K562 (cell line): ENCODE results near the gene ALK. TPM values are rescaled to one million over a fixed set of nuclear protein-coding genes. Genes with fewer than 3 reads are reported as not detected.

Experiments used
- ATAC-seq: fragments of 200-7000 bp; cut with Tn5 transposase; 3 replicates; pipeline ENCODE4 v1.9.1; 2020; ENCODE audit warnings: moderate library complexity
- BruUV-seq: library from RNA; stranded (reverse); fragments of 400-500 nt; replicated peaks from 2 replicates; lab custom pipeline; 2021; lab: Mats Ljungman, UMichigan
- CTCF ChIA-PET: fragments of 300-600 bp; formaldehyde crosslinking; extraction: SDS; loops from one replicate; lab custom pipeline; 2021; ENCODE audit warnings: low intra/inter-chr PET ratio; lab: Yijun Ruan, JAX
- POLR2A ChIA-PET: fragments of 300-600, 350-650 bp; sonication (Branson Sonifier 250); formaldehyde crosslinking; extraction: SDS; loops from one replicate; lab custom pipeline; 2021; ENCODE audit warnings: antibody characterized with exemption, inconsistent platforms; lab: Yijun Ruan, JAX
- DNase-seq, 4 experiments: peaks; one replicate each; pipeline versions ENCODE4 v3.0.0 to v3.0.0-alpha.2; 2011 to 2018; ENCODE audit warnings: low spot score in 3 of 4, mixed read lengths in 3 of 4; ENCODE audit errors: extremely low read depth in 1 of 4
- FAIRE-seq: peaks from 2 replicates; lab custom pipeline; 2011; peaks lifted over from hg19 to GRCh38; lab: Jason Lieb, UNC
- H2AFZ ChIP-seq: 2 replicates; pipeline ENCODE4 v1.6.0; 2011; ENCODE audit warnings: low read depth, low read length, control low read depth, inconsistent platforms
- H3K27ac ChIP-seq: fragments of 200-600 bp; 3 replicates; pipeline ENCODE4 v1.8.0; 2011; ENCODE audit warnings: low read depth, mild to moderate bottlenecking, control low read depth, inconsistent platforms, low read length, moderate library complexity, mixed read lengths; ENCODE audit errors: extremely low read depth
- H3K27me3 ChIP-seq, 2 experiments: fragments of 300-600 bp in 1 of 2; 2 replicates in 1 of 2; 3 replicates in 1 of 2; pipeline versions ENCODE4 v1.6.0 to v1.8.0; 2011; ENCODE audit warnings: inconsistent platforms in 2 of 2, low read length in 2 of 2, mild to moderate bottlenecking in 1 of 2, mixed read lengths in 1 of 2, moderate library complexity in 1 of 2; ENCODE audit not compliant: control insufficient read depth in 2 of 2, insufficient read depth in 2 of 2
- H3K36me3 ChIP-seq: fragments of 300-600 bp; 3 replicates; pipeline ENCODE4 v1.8.0; 2011; ENCODE audit warnings: mild to moderate bottlenecking, low read length, inconsistent platforms; ENCODE audit not compliant: control insufficient read depth, insufficient read depth
- H3K4me1 ChIP-seq, 2 experiments: fragments of 200-600 bp in 1 of 2; replicated peaks in 1 of 2; 2 replicates in 1 of 2; 3 replicates in 1 of 2; pipeline versions ENCODE4 v1.5.1 to v1.8.0; 2011; ENCODE audit warnings: inconsistent platforms in 2 of 2, low read length in 2 of 2, mild to moderate bottlenecking in 1 of 2, mixed read lengths in 1 of 2, moderate library complexity in 1 of 2; ENCODE audit not compliant: control insufficient read depth in 2 of 2, insufficient read depth in 2 of 2
- H3K4me2 ChIP-seq: 2 replicates; pipeline ENCODE4 v1.6.1; 2011; ENCODE audit warnings: low read length, control low read depth, inconsistent platforms, mixed read lengths; ENCODE audit not compliant: insufficient read depth
- H3K4me3 ChIP-seq: fragments of 200-600 bp; sonication (generic), shearing (Covaris generic); 2 replicates; pipeline ENCODE4 v1.5.1; 2016; ENCODE audit warnings: control low read depth, inconsistent platforms
- H3K79me2 ChIP-seq: fragments of 200-600 bp; 3 replicates; pipeline ENCODE4 v1.8.0; 2011; ENCODE audit warnings: low read length, inconsistent platforms; ENCODE audit not compliant: control insufficient read depth, insufficient read depth
- H3K9ac ChIP-seq, 2 experiments: 2 replicates each; pipeline versions ENCODE4 v1.6.0 to v1.6.1; 2011; ENCODE audit warnings: low read depth in 2 of 2, low read length in 2 of 2, control low read depth in 1 of 2, inconsistent platforms in 1 of 2, mild to moderate bottlenecking in 1 of 2, mixed read lengths in 1 of 2; ENCODE audit not compliant: insufficient read depth in 1 of 2
- H3K9me1 ChIP-seq: one replicate; pipeline ENCODE4 v1.6.0; 2011; ENCODE audit warnings: inconsistent platforms, mild to moderate bottlenecking, low read length, moderate library complexity; ENCODE audit not compliant: control insufficient read depth, insufficient read depth
- H3K9me3 ChIP-seq: replicated peaks from 2 replicates; pipeline ENCODE4 v1.5.1; 2011; ENCODE audit warnings: low read depth, low read length, inconsistent platforms; ENCODE audit not compliant: control insufficient read depth, insufficient read depth
- H4K20me1 ChIP-seq: replicated peaks from 2 replicates; pipeline ENCODE4 v1.6.1; 2011; ENCODE audit warnings: low read length, inconsistent platforms, mixed read lengths; ENCODE audit not compliant: control insufficient read depth, insufficient read depth
- DACH1 ChIP-seq: fragments of 450-650 bp; IDR thresholded peaks from 2 replicates; pipeline ENCODE4 v1.6.1; 2018; ENCODE audit not compliant: partially characterized antibody
- JUN ChIP-seq, 2 experiments: sonication (generic) in 1 of 2; formaldehyde crosslinking in 1 of 2; IDR thresholded peaks; 2 replicates each; pipeline versions ENCODE4 v1.6.1 to v1.8.0; 2012 to 2022; ENCODE audit warnings: borderline replicate concordance in 2 of 2, mild to moderate bottlenecking in 2 of 2, improper control_type of control experiment in 1 of 2, low read depth in 1 of 2, low read length in 1 of 2, missing genetic modification reagents in 1 of 2
- RHOXF2B ChIP-seq: fragments of 250-450 bp; sonication (Bioruptor Pico); conservative IDR thresholded peaks from 2 replicates; pipeline ENCODE4 v1.5.1; 2021
- TCF7 ChIP-seq: sonication (generic); IDR thresholded peaks from 2 replicates; pipeline ENCODE4 v1.6.1; 2016; ENCODE audit warnings: antibody characterized with exemption, borderline replicate concordance
- YBX1 ChIP-seq: fragments of 450-650 bp; IDR thresholded peaks from 2 replicates; pipeline ENCODE4 v1.7.1; 2016; ENCODE audit warnings: mild to moderate bottlenecking
- ZNF12 ChIP-seq: sonication (generic); formaldehyde crosslinking; IDR thresholded peaks from 2 replicates; pipeline ENCODE4 v1.4.0; 2020; ENCODE audit warnings: mild to moderate bottlenecking, missing genetic modification reagents
- ZNF124 ChIP-seq: sonication (generic); formaldehyde crosslinking; IDR thresholded peaks from 2 replicates; pipeline ENCODE4 v1.8.1; 2022; ENCODE audit warnings: missing genetic modification reagents
- WGBS: fragments of 100-300 bp; shearing (Covaris generic); methylation state at CpG from one replicate; pipeline ENCODE4 v1.1.6; 2016; ENCODE audit warnings: low coverage, mixed read lengths; ENCODE audit not compliant: insufficient coverage; ENCODE audit errors: missing lambda C conversion rate; 5-methylcytosine and 5-hydroxymethylcytosine counted together
- in situ Hi-C: fragments of 300-500 bp; cut with MboI; formaldehyde crosslinking; loops from 4 replicates; pipeline ENCODE4 v1.15.0; 2018; ENCODE audit warnings: inconsistent platforms, mixed read lengths
- intact Hi-C: fragments of 100-400 bp; cut with micrococcal nuclease; formaldehyde crosslinking; loops from 2 replicates; pipeline ENCODE4 v1.14.2; 2022
- polyA plus RNA-seq, 8 experiments: library from polyadenylated mRNA; depleted of rRNA in 4 of 8; stranded (reverse) in 5 of 8; unstranded in 3 of 8; fragments of >200 nt; fragmentation: Nextera tagmentation in 2 of 8; fragmentation: Illumina TruSeq in 1 of 8; extraction: Ambion mirVana in 2 of 8; extraction: Trizol in 1 of 8; gene quantifications; 2 replicates each; pipeline versions ENCODE4 v1.2.1 to v1.2.3, GENCODE V29; 2011 to 2014; ENCODE audit warnings: inconsistent platforms in 1 of 8, missing spikeins in 1 of 8
- total RNA-seq, 7 experiments: library from RNA; depleted of rRNA in 6 of 7; stranded (reverse); fragments of >200 nt in 6 of 7; fragmentation: Illumina TruSeq in 2 of 7; extraction: Trizol in 2 of 7; gene quantifications; 2 replicates each; pipeline versions ENCODE4 v1.2.1 to v1.2.3, GENCODE V29; 2011 to 2021; ENCODE audit warnings: low replicate concordance in 1 of 7
- TF ChIP-seq, protein P1 (sequence below): fragments of 250-450 bp; sonication (Bioruptor Pico); IDR thresholded peaks from 2 replicates; pipeline ENCODE4 v1.4.0; 2020; ENCODE audit warnings: mild to moderate bottlenecking

Gene ALK
- total and polyA plus RNA-seq, 9 of the 15 experiments (the other 6 are each of a cell fraction or from before 2014, with no cell fraction given) = not detected

- DNase-seq = no peak
- Histone ChIP-seq H3K9ac (no peak overlapping the region), H4K20me1 (no peaks in the 10 kb centered on the region), H2AFZ (no peak overlapping the region), H3K4me3 (no peak overlapping the region), H3K4me2 (no peak overlapping the region), H3K9me1 (no peaks in the 10 kb centered on the region), H3K4me1 (no peaks in the 10 kb centered on the region), H3K9me3 (no peaks in the 10 kb centered on the region), H3K79me2 (no peaks in the 10 kb centered on the region), H3K36me3 (no peaks in the 10 kb centered on the region), H3K27ac (no peak overlapping the region), H3K27me3 (peaks cover 9% of the 10 kb centered on the region in 2 experiments)
- intact Hi-C loops = no loop called here
- in situ Hi-C loops = no loop called here
- 0% methylated on average over 1 of the region's 1 CpG for WGBS
- POLR2A ChIA-PET = no interaction called here
- BruUV-seq = no TSS peak
- no peak for ATAC-seq
- FAIRE-seq = no peak
- CTCF ChIA-PET = no interaction called here
- no peak for TF ChIP-seq JUN (IDR thresholded peaks at IDR 0.05; ENCODE audit: borderline replicate concordance, low read depth, low read length)
- TF ChIP-seq JUN (CRISPR knock-in tag; IDR thresholded peaks at IDR 0.05; ENCODE audit: borderline replicate concordance) = no peak
- no peak for TF ChIP-seq TCF7
- no peak for TF ChIP-seq DACH1
- TF ChIP-seq ZNF124 (CRISPR knock-in tag) = no peak
- TF ChIP-seq YBX1 = no peak
- no peak for TF ChIP-seq ZNF12 (CRISPR knock-in tag)
- no peak for TF ChIP-seq RHOXF2B
- TF ChIP-seq, protein P1, sequence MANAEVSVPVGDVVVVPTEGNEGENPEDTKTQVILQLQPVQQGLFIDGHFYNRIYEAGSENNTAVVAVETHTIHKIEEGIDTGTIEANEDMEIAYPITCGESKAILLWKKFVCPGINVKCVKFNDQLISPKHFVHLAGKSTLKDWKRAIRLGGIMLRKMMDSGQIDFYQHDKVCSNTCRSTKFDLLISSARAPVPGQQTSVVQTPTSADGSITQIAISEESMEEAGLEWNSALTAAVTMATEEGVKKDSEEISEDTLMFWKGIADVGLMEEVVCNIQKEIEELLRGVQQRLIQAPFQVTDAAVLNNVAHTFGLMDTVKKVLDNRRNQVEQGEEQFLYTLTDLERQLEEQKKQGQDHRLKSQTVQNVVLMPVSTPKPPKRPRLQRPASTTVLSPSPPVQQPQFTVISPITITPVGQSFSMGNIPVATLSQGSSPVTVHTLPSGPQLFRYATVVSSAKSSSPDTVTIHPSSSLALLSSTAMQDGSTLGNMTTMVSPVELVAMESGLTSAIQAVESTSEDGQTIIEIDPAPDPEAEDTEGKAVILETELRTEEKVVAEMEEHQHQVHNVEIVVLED (CRISPR knock-in tag) = no peak
Observed at GRCh38 chr2:29182334-29182733, 739.1 kb downstream of the ALK start.
